NCI-H446 treated with DMSO at 0.1 percent for 48 hours (cell line): Measurements from ENCODE around the gene INTS1.

Experiments
- DNase-seq: peaks from one replicate; lab custom pipeline; 2025; lab: John Stamatoyannopoulos, UW

INTS1 gene

DNA sequence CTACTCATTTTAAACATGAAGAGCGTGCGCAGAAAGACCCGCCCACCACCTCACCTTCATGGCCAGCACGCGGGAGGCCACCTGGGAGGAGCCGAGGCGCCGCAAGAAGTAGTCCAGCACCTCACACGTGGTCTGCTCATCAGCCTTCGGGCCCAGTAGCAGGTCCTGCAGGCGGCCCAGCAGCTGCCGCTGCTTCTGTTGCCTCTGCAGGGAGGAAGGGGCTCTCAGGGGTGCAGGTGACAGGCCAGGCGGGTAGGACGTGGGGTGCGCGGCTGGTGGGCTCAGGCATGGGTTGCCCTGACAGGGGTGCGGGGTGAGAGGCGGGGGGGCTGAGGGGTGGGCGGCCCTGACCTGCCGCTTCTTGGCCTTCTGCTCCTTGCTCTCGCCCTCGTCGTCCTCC, 17.6 kb downstream of the INTS1 start:
- no peak for DNase-seq

DNA sequence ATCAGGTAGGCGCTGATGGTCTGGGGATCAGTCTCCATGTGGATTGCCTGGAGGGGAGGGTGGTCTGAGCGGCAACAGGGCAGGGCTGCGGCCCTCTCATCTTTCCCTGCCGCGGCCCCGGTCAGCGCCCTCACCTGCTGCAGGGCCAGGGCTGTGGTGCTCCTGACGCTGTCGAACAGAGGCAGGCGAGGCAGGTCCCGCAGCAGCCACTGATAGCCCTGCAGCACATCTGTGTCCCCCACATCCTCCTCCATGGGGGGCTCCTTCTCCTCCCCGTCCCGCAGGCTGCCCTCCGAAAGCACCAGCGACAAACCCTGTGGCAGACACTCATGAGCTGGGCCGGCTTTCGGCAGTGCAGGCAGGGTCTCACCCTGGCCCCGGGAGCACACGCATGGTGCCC, 19.0 kb downstream of the INTS1 start:
- DNase-seq = no peak

DNA sequence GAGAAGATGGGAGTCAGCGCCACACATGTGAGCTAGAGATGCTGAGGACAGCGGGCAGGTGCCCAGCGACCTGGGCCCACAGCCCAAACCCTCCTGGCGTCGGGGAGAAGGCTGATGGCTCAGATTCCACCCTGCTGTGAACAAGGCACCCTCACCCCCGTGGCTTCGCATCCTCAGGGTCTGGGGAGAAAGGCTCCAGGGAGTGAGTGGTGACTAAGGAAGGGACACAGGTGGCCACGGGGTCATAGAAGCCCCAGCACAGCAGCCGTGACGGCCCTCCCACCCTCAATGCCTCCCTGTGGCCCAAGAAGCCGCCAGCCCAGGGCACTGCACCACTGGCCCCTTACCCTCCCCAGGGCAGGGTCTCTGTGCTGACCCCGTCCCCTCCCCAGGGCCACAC, 19.6 kb downstream of the INTS1 start:
- no peak for DNase-seq

DNA sequence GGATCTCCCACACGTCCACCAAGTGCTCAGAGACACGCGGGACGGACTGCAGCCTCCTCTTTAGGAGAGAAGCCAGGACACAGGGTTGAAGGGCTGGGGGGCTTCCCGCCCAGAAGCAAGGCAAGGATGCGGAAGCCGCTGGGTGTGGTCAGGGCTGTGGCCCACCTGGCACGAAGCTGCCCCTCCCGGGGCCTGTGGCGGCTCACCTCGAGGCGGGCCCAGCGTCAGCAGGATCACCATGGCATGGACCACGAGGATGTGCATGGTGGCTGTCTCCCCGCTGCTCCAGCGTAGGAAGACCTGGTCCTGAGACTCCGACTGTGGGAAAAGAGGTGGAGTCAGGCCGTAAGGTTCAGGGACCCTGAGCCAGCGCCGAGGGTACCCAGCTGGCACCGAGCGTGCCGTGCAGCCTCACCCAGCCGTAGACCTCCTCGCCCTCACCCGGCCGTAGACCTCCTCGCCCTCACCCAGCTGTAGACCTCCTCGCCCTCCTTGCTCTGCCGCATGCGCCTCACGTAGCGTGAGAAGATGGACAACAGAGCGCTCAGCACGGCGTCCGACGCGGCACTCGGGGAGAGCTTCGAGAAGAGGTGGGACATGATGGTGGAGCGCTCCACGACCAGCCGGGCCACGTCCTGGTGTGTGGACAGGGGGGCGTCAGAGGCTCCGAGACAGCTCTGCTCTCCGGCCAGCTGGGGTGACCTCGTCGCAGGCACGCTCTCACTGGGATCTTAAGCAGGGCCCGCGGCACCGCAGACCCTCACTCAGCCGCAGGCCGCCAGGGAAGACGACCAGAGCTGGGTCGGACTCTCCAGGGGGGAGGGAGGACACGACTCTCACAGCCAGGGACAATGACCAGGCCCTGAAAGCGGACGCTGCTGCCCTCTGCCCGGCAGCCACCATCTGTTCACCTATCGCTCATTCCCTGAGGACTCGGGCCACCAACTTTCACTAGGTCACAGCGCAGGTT, 20.4 kb downstream of the INTS1 start:
- DNase-seq = no peak

DNA sequence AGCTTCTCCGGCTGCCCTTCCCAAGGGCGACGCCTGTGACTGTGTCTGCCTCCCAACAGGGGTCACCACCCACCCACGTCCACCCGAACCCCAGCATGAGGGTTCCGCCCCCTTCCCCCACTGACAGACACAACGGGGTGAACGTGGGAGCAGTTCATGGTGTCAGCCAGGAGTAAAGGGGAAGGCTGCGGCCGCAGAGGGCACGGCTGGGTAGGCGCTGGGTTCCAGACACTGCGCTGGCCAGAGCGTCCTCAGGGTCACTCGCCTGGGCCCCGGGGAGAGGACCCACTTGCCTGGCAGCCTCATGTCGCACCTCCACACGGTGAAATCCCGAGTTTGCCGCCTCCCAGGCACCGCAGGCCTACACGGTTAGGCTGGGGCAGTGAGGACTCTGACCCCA, 21.1 kb downstream of the INTS1 start:
- no peak for DNase-seq

DNA sequence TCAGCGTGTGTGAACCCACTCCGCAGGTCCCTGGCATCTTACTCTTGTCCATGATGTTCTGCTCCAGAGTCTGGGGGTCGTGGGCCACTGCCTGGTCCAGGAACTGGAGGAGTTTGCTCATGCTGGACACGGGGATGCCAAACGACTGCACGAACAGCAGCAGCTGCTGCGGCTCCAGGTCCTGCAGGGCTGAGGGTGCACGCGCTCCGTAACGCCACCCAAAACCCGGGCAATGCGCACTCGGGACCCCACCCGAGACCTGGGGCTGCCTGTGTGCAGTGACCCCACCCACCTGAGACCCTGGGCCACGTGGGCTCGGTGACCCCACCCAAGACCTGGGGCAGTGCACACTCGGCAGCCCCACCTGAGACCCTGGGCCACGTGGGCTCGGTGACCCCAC, 22.9 kb downstream of the INTS1 start:
- no peak for DNase-seq

DNA sequence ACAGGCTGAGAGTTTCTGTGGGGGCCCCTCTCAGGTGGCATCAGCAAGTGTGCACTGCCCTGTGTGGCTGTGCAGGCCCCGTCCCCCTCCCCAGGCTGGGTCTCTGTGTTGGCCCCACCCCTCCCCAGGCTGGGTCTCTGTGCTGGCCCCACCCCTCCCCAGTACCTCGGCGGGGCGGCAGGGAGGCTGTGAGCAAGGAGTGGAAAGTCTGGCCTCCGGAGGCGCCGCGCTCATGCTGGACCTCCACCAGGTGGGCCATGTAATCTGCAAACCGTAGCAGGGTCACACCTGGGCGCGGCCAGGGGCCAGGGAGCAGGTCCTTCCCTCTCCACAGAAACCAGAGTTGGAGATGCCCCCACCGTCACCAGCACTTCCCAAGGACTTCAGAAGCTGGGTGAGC, 23.5 kb downstream of the INTS1 start:
- DNase-seq = no peak

DNA sequence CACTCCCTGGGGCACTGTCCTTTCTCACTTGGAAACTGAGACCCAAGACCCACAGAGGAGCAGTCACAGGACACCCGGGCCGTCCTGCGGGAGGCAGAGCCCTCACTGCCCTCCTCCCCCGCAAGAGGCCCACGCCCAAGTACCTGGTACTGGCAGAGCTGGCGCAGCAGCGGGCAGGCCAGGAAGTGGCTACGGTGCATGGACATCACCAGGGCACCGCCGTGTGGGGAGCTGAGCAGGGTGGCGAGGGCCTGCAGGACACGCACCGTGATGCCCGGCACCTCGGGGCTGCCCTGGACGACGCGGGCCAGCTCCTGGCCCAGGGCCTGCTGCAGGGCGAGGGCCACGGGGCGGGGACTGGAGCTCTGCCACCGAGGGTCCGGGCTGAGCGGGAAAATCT, 24.9 kb downstream of the INTS1 start:
- no peak for DNase-seq

DNA sequence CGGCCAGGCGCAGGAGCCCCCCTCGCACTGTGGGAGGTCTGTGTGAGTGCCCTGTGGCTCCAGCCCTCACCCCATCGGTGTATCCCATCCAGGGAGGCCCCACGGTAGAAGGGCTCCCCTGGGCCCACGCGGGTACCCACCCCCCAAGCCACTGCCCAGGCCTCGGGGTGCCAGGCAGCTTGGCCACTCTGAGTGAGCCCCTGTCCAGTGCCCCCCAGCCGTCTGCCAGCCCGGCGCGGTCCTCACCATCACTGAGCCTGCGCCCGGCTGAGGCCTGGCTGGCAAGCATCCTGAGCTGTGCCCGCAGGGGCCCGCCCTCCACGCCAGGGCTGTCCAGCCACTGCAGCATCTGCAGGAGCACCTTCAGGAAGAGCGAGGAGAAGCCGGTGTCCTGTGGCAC, 25.7 kb downstream of the INTS1 start:
- no peak for DNase-seq

DNA sequence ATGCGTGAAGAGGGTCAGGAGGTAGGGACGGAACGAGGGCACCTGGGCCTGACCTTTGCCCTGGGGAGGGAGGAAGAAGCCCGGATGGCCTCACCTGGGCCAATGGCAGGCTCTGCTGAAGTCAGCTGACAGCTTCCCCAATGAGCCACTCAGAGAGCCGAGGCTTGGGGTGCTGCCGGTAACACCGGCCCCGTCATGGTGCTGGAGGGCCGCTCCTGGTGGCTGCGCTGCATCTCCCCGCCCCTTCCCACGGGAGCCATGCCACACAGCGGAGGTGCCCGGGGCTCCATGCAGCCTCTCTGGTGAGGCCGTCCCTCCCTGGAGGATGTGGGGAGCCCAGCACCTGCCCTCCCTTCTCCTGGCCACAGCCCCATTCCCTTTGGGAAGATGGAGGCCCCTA, 27.3 kb downstream of the INTS1 start:
- DNase-seq = no peak

DNA sequence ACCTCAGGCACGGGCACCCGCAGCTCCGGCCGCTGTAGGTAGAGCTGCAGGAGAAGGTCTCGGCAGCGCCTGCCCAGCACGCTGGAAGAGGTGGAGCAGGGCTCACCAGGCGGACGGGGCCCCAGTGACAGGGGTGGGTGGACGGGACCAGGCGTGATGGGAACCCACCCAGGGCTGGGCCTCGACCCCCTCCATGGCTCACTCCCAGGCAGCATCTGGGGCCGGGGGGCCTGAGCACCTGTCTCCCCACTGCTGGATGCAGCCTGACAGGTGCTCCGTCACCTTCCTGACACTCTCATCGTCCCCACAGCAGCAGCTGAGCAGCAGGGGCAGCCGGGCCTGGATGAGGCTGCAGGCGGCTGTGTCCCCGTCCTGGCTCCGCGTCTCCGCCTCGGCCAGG, 28.2 kb downstream of the INTS1 start:
- DNase-seq = no peak

DNA sequence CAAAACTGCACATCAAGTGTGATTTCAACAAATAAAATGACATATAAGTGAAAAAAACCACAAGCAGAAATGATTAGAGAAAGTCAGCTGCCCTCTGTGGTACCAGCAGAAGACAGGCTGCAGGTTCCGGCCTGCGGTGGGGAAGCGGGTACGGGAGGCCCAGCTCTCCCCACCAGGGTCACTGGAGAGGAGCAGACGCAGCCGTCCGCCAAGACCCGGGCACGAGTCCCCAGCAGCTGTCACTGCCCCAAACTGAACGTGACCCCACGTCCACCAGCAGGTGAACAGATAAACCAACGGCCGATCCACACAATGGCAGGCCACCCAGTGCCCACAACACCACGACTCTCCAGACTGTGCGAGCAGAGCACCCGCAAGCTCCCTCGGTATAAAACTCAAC, 28.8 kb downstream of the INTS1 start:
- DNase-seq = no peak

DNA sequence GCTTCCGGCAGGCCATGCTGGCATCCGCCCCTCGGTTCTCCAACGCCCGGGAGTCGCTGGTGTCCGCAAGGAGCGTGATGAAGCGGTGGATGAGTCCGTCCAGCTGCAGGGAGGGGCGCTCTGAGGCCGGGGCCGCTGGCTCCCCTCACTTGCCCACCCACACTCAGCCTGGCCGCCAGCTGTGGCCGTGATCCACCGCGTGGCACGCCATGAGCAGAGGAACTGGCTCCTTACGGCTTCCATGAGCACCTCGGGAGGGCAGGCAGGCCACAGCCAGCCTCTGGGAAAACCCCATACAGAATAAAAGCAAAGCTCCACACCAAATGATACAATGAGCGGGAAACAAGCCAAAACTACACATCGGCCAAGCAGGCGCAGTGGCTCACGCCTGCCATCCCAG, 29.5 kb downstream of the INTS1 start:
- DNase-seq = no peak

DNA sequence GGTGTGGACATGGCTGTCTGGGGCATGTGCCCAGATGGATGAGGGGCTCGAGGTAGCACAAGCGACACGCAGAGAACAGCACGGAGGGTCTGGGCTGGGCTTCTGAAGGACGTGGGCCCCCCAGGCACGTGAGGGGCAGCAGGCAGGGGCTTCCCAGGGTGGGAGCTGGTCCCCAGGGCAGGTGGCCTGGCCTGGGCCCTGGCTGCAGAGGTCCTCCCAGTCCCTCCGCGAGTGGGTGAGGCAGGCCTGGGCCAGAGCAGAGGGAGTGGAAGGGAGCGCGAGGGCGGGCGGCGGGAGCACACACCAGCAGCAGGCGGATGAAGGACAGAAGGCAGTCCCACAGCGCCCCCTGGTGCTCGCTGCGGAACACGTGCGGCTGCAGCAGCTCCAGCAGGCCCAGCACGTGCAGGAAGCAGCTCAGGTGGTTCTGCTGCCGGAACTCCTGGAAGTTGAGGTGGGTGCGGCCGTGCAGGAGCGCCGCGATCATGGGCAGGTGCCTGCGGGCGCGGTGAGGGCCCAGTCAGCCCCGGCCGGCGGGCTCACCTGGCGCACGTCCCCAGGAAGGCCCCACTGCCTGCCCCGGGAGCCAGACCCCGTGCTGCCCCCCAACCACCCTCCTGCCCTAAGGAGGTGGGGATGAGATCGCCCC, 30.2 kb downstream of the INTS1 start:
- peak; percentile 28 for DNase-seq

DNA sequence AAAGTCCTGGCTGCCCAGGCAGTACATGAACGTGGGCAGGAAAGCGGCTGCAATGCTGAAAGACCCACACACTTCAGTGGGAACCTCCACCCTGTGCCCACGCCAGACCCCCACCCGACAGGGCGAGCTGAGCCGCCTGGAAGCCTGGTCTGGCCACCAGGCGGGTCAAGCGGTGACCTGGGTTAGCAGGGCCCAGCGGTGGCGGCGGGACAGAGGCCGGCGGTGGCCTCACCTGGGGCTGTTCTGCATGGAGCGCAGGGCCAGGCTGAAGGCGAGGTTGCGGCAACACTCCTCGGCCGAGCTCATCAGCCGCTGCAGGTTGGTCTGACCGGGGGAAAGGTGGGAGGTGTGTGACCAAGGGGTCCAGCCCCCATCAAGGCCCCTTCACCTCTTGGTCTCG, 33.3 kb downstream of the INTS1 start:
- no peak for DNase-seq

DNA sequence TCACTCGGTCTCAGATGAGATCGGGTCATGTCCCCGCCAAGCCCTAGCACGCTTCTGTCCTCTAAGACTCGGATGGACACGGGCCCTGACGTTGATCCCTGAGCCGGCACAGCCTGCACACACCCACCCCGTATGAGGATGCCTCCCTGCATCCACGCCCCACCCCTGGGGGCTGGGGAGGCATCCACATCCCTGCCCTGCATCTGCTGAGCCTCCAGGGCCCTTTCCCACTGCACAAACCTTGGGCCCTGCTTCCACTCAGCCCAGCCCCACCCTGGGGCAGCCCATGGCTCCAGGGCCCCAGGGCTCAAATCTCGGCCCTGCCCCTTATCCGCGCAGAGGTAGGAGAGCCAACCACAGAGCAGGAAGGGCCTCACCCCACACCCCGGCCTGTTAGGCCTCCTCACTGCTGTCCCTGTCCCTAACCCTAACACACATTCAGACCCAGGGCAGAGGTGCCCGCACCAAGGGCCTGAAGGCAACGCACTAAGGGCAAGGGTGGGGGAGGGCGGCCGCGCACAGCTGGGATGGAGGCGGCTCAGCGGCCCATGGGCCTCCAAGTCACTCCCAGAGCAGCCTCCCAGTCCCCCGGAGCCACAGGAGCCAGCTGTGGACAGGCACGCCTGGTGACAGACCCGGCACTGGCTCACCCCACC, 35.4 kb downstream of the INTS1 start:
- no peak for DNase-seq

DNA sequence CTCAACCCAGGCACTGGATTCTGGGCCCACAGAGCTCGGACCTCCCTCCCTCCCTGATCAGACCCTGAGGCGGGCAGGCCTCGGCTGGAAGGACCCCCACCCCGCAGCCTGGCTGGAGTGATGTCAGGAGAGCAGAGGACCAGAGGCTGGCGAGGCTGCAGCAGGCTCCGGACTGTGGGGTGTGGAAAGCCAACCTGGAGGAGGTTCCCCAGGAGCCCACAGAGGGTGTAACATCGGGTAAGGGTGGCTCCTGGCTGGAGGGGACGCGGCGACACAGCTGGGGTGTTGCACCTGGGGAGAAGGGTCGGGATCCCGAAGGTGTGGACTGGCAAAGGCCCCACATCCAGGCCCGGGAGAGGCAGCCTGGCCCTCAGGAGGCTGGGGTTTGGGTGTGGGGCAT, 36.0 kb downstream of the INTS1 start:
- DNase-seq = no peak

DNA sequence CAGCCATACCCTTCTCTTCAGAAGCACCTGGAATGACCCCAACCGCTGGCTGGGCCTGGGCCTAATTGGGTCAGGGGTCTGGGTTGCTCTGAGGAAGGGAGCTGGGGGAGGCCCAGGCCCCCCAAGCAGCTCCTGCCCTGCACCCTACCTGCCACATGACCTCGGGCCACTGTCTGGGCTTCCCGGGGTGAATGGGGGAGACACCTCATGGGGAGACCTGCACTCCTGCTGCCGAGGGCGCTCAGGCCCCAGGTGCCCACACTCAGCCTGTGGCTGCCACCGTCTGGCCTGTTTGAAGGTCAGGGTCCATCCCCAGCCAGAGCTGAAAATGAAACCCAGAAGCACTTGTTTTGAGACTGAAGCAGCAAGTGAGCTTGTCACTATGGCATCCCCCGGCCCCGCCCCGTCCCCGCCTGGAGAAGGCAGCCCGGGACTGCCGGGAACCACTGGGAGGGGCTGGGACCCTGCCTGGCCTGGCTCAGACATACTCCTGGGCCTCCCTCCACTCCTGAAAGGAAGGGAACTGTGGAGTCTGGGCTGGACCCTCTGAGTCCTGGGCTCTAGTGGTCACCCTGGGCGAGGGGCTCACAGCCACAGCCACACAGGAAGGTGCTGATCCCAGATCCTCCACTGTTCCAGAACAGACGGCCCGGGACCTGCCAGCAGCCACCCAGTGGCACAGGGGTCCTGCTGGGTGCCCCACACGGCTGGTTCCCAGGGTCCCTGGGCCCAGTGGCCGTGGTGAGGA, 37.5 kb downstream of the INTS1 start:
- no peak for DNase-seq

DNA sequence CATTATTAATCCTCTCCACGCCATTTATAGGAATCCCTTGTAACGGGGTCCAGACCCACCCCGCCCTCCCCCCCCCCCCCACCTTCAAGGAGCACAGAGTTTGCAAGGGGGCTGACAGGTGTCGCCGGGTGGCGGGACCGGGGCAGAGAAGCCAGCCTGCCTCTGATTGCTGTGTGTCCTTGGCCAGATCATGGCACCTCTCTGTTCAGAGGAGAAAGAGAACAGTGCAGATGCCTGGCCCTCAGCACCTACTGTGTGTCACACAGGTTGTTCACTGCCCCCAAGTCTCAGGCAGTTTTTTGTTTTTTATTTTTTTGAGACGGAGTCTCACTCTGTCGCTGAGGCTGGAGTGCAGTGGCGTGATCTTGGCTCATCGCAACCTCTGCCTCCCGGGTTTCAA, 39.5 kb downstream of the INTS1 start:
- no peak for DNase-seq

DNA sequence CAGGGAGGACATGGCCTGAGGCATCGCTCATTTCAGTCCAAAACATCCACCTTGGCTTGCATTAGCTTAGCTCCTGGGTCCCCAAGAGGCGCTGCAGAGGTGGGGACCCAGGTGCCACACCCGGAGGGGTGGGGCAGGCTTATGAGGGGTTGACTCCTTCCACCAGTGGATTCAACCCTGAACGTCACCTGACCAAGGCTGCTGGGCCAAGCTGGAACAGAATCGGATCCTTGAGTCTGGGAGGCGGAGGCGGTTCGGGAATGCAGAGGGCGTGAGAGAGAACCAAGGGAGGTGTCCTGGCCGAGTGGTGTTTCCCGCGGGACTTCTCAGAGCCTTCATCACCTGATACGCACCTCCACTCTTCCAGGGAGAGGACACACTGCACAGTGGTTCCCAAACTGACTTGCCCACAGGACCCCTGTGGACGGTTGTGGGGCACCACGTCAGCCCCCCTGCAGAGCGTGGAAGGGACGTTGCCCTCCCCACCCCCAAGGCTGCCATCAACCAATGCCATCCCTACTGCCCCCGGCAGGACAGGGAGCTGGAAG, 40.4 kb downstream of the INTS1 start:
- no peak for DNase-seq

DNA sequence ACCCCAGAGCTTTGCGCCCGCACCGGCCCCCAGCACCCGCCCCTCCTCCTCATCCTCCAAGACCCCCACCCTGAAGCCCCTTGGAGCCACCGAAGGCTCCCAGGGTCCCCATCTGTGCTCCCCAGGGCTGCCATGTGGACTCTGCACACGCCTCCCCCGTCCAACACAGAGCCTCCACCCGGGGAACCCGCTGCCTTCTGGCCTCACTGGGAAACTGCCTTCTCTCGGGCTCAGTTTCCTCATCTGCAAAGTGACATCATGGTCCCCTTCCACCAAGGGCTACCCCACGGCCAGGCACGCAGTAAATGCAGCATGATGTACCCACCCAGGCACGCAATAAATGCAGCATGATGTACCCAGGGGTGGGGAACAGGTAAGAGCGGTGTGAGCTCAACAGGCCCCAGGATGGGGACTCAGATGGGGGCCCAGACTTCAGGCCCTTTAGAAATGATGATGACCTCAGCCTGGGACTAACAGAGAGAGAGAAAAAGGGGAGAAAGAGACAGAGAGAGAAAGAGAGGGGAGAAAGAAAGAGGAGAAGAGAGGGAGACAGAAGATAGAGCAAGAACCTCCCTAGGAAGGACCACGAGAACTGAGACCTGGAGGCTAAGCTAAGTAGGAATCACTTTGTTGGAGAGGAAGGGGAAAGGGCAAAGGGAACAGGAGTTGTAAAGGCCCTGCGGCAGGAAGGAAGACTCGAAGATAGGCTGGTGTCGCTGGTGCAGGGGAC, 42.4 kb downstream of the INTS1 start:
- DNase-seq = no peak
